ENCODE results near the gene AK9. TPM values are rescaled to one million over a fixed set of nuclear protein-coding genes. Genes with fewer than 3 reads are reported as not detected.

The AK9 gene
- total and polyA plus RNA-seq, 2 of the 4 experiments (the other 2 are of a cell fraction): 1.7 to 1.8 TPM

GRCh38 chr6:109447087-109447486, 243.9 kb downstream of the AK9 start:
- no peak overlapping the region for H4K8ac ChIP-seq (ENCODE audit: low read depth in 2 of 2, low read length in 2 of 2)
- H4K5ac ChIP-seq (ENCODE audit: low read depth, low read length): no peak overlapping the region
- H2BK15ac ChIP-seq (ENCODE audit: low read depth, low read length): no peak overlapping the region
- no peaks in the 10 kb centered on the region for H3K9me3 ChIP-seq (ENCODE audit: control insufficient read depth, insufficient read depth, low read length)
- in situ Hi-C loops (cut with MboI; ENCODE audit: low sequenced_read_pairs) (no loop called here), dilution Hi-C loops (cut with HindIII; ENCODE audit: low sequenced_read_pairs, unreplicated experiment) (no loop called here), intact Hi-C loops (cut with micrococcal nuclease) (no loop called here)
- no peak overlapping the region for H2BK5ac ChIP-seq (ENCODE audit: low read depth, low read length, poor library complexity, severe bottlenecking)
- H3K56ac ChIP-seq (ENCODE audit: extremely low read depth, insufficient read depth, low read length): no peak overlapping the region
- H2AFZ ChIP-seq (replicated peaks; ENCODE audit: low read length, poor library complexity): no peak overlapping the region
- H4K20me1 ChIP-seq (ENCODE audit: insufficient read depth, low read length): peaks cover 7% of the 10 kb centered on the region; the same call in 1 of the 2 replicates
- H2AK5ac ChIP-seq (ENCODE audit: low read depth, low read length): no peak overlapping the region
- H2BK20ac ChIP-seq (ENCODE audit: low read depth, low read length): no peak overlapping the region
- peaks cover 1 to 22% of the 10 kb centered on the region in 2 experiments for H3K79me1 ChIP-seq (ENCODE audit: low read depth in 1 of 2, low read length in 2 of 2)
- no peak overlapping the region for H3K18ac ChIP-seq (ENCODE audit: low read depth, low read length)
- peaks cover under 1% of the 10 kb centered on the region; the same call in 1 of the 2 replicates for H3K4me1 ChIP-seq (ENCODE audit: control insufficient read depth, insufficient read depth, low read length)
- H3K9me1 ChIP-seq (ENCODE audit: insufficient read depth, low read length): peaks cover 18% of the 10 kb centered on the region
- H3K27me3 ChIP-seq (ENCODE audit: control insufficient read depth, insufficient read depth, low read length): no peaks in the 10 kb centered on the region
- H3K36me3 ChIP-seq (ENCODE audit: control insufficient read depth, insufficient read depth, low read length): peaks cover 71% of the 10 kb centered on the region
- DNase-seq (no peak), ATAC-seq (ENCODE audit: low read depth) (no peak)
- no peak overlapping the region for H4K91ac ChIP-seq (ENCODE audit: insufficient read depth, low read depth, low read length)
- no peak overlapping the region for H3K9ac ChIP-seq (ENCODE audit: low read depth, low read length)
- TF ChIP-seq BHLHE40 (IDR thresholded peaks at IDR 0.05; ENCODE audit: low read depth, low read length): no peak
- TF ChIP-seq CTCF (conservative IDR thresholded peaks at IDR 0.05; ENCODE audit: low read depth, low read length): no peak
- no peak for TF ChIP-seq CHD1 (IDR thresholded peaks at IDR 0.05; ENCODE audit: low read depth, low read length)
- no peak for TF ChIP-seq MAZ (IDR thresholded peaks at IDR 0.05; ENCODE audit: borderline replicate concordance, low read depth, low read length)
- no peak for TF ChIP-seq POLR2A (IDR thresholded peaks at IDR 0.05; ENCODE audit: low read depth, low read length)
- TF ChIP-seq RAD21 (IDR thresholded peaks at IDR 0.05; ENCODE audit: low read length): no peak
- no peak for TF ChIP-seq ELK1 (IDR thresholded peaks at IDR 0.05; ENCODE audit: borderline replicate concordance, low read depth, low read length)
- TF ChIP-seq MAFK (IDR thresholded peaks at IDR 0.05; ENCODE audit: low read depth, low read length): no peak
- TF ChIP-seq SMC3 (IDR thresholded peaks at IDR 0.05; ENCODE audit: low read depth, low read length): no peak
- no peak for TF ChIP-seq USF2 (IDR thresholded peaks at IDR 0.05; ENCODE audit: low read depth, low read length)
- no peak for TF ChIP-seq NFE2L2 (IDR thresholded peaks at IDR 0.05; ENCODE audit: low read depth, low read length)
- no peak for TF ChIP-seq FOS (IDR thresholded peaks at IDR 0.05; ENCODE audit: low read depth, low read length)
- TF ChIP-seq RFX5 (IDR thresholded peaks at IDR 0.05; ENCODE audit: low read depth, low read length): no peak
- TF ChIP-seq RCOR1 (IDR thresholded peaks at IDR 0.05; ENCODE audit: insufficient replicate concordance, low read length): no peak
- TF ChIP-seq MXI1 (IDR thresholded peaks at IDR 0.05; ENCODE audit: borderline replicate concordance, low read depth, low read length): no peak
- 100% methylated on average over 4 of the region's 10 CpGs; no CpG with 5 or more reads in 1 of the 2 experiments for WGBS, 2 experiments (ENCODE audit: extremely low coverage in 2 of 2, insufficient read length in 1 of 2)
- H3K23ac ChIP-seq (ENCODE audit: low read depth, low read length): no peak overlapping the region
- H3K27ac ChIP-seq (ENCODE audit: insufficient read depth, low read length): no peak overlapping the region
- H3K4me2 ChIP-seq (ENCODE audit: low read depth, low read length): no peak overlapping the region
- no peak overlapping the region for H3K4me3 ChIP-seq (ENCODE audit: insufficient read depth, low read depth, low read length)
- no peak overlapping the region for H3K14ac ChIP-seq (replicated peaks; ENCODE audit: low read depth, low read length)
- BruUV-seq (replicated peaks): no TSS peak
- H2BK120ac ChIP-seq (ENCODE audit: low read depth, low read length): no peak overlapping the region
- no peak overlapping the region for H3K4ac ChIP-seq (ENCODE audit: low read depth, low read length)
- H2AK9ac ChIP-seq (replicated peaks; ENCODE audit: low read depth, low read length, poor library complexity): no peak overlapping the region
- ChIA-PET POLR2A (ENCODE audit: unreplicated experiment) (no interaction called here), CTCF (no interaction called here)
